ENCODE results near the gene ROR2.

ROR2 gene

GRCh38 chr9:91764661-91765060, 185.4 kb downstream of the ROR2 start:
- TF ChIP-seq TAF1 (IDR thresholded peaks at IDR 0.05; ENCODE audit: low read depth, low read length): no peak
- TF ChIP-seq POU2F2 (IDR thresholded peaks at IDR 0.05; ENCODE audit: low read depth, low read length): no peak
- no peak for TF ChIP-seq POLR2AphosphoS5 (IDR thresholded peaks at IDR 0.05; ENCODE audit: low read depth, low read length)
- no peak for TF ChIP-seq PAX5 (IDR thresholded peaks at IDR 0.05; ENCODE audit: insufficient read depth, low read length, severe bottlenecking)
- no peak for TF ChIP-seq POLR2A (IDR thresholded peaks at IDR 0.05; ENCODE audit: low read depth, low read length)
- no peak for DNase-seq (ENCODE audit: insufficient read length, low spot score)

GRCh38 chr9:91761362-91761761, 188.7 kb downstream of the ROR2 start:
- no peak for FAIRE-seq
- TF ChIP-seq TAF1 (IDR thresholded peaks at IDR 0.05; ENCODE audit: low read depth, low read length): no peak
- no peak for TF ChIP-seq POLR2A (IDR thresholded peaks at IDR 0.05; ENCODE audit: low read depth, low read length)
- TF ChIP-seq POLR2AphosphoS5 (IDR thresholded peaks at IDR 0.05; ENCODE audit: low read depth, low read length): no peak
- no peak for TF ChIP-seq SPI1 (IDR thresholded peaks at IDR 0.05; ENCODE audit: low read depth, low read length)
- TF ChIP-seq POU2F2 (IDR thresholded peaks at IDR 0.05; ENCODE audit: low read depth, low read length): no peak
- TF ChIP-seq PAX5 (IDR thresholded peaks at IDR 0.05; ENCODE audit: insufficient read depth, low read length, severe bottlenecking): no peak
- DNase-seq (ENCODE audit: insufficient read length, low spot score): no peak

More at GRCh38 chr9:91764661-91765060, 185.4 kb downstream of the ROR2 start:
- no peak for FAIRE-seq

DNA sequence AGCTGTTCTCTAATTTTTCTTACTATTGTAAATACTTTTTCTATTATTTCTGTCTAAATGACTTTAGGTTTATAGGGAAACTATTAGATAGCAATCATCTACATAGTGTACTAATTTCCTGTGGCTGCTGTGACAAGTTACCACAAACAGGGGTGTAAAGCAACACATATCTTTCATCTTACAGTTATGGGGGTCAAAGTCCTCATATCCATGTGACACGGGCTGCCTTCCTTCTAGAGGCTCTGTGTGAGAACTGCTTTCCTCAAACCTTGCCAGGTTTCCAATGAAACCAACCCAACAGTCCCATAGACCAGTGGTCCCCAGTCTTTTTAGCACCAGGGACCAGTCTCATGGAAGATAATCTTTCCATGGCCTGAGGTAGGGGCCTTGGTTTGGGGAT, 189.1 kb downstream of the ROR2 start:
- no peak for DNase-seq (ENCODE audit: insufficient read length, low spot score)
- FAIRE-seq: no peak
- no peak for TF ChIP-seq POU2F2 (IDR thresholded peaks at IDR 0.05; ENCODE audit: low read depth, low read length)
- no peak for TF ChIP-seq POLR2AphosphoS5 (IDR thresholded peaks at IDR 0.05; ENCODE audit: low read depth, low read length)

DNA sequence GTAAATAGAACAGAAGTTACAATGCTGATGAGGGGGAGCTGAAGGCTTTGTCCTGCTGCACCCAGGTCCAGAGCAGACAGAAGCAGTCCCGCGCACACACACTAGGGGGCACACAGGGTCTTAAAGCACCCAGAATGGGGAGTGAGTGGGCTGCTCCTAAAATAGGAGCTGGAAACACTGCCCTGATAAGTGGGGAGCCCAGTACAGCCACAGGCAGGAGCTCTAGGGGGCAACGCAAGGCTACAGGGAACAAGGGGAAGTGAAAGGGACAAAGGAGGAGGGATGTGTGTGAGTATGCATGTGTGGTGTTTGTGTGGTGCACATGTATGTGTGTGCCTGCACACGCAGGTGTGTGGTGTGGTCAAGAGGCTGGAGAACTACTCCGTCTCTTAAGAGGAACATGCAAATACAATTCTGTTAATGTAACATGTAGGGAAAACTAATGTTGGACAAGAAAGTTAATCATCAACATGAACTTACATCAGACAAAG, 191.5 kb downstream of the ROR2 start:
- DNase-seq (ENCODE audit: insufficient read length, low spot score): peak; percentile 35
- FAIRE-seq: peak; percentile 59
- TF ChIP-seq SPI1 (IDR thresholded peaks at IDR 0.05; ENCODE audit: low read depth, low read length) (peak; percentile 54), POLR2AphosphoS5 (IDR thresholded peaks at IDR 0.05; ENCODE audit: low read depth, low read length) (no peak), PAX5 (IDR thresholded peaks at IDR 0.05; ENCODE audit: insufficient read depth, low read length, severe bottlenecking) (no peak), POU2F2 (IDR thresholded peaks at IDR 0.05; ENCODE audit: low read depth, low read length) (0 out of 2 replicates have a peak, but pooled peaks have one; percentile 51)

DNA sequence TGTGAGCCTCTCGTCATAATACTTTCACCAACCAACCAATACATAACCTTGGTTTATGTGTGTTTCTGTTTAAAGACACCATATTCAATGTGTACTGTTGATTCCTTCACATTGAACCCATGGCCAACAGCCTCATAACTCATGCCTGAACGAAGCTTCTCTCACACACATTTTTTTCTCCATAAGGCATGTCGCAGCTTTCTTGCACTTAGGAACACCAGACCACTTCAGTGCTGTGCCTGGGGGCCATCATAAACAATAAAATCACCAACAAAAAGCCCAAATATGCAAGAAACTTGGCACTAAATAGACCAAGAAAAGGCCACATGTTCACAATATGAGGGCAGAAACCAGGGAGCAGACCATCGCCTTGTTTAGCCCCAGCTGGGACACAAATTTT, 192.2 kb downstream of the ROR2 start:
- no peak for TF ChIP-seq POLR2A (IDR thresholded peaks at IDR 0.05; ENCODE audit: low read depth, low read length)
- TF ChIP-seq SPI1 (IDR thresholded peaks at IDR 0.05; ENCODE audit: low read depth, low read length): no peak
- TF ChIP-seq POLR2AphosphoS5 (IDR thresholded peaks at IDR 0.05; ENCODE audit: low read depth, low read length): no peak
- no peak for TF ChIP-seq POU2F2 (IDR thresholded peaks at IDR 0.05; ENCODE audit: low read depth, low read length)
- DNase-seq (ENCODE audit: insufficient read length, low spot score): no peak
- no peak for FAIRE-seq

GRCh38 chr9:91756510-91756780, 193.6 kb downstream of the ROR2 start:
- DNase-seq (ENCODE audit: insufficient read length, low spot score) (no peak), FAIRE-seq (no peak)
- TF ChIP-seq POU2F2 (IDR thresholded peaks at IDR 0.05; ENCODE audit: low read depth, low read length) (no peak), TAF1 (IDR thresholded peaks at IDR 0.05; ENCODE audit: low read depth, low read length) (no peak), POLR2A (IDR thresholded peaks at IDR 0.05; ENCODE audit: low read depth, low read length) (no peak), PAX5 (IDR thresholded peaks at IDR 0.05; ENCODE audit: insufficient read depth, low read length, severe bottlenecking) (no peak), SPI1 (IDR thresholded peaks at IDR 0.05; ENCODE audit: low read depth, low read length) (no peak), POLR2AphosphoS5 (IDR thresholded peaks at IDR 0.05; ENCODE audit: low read depth, low read length) (no peak)

DNA sequence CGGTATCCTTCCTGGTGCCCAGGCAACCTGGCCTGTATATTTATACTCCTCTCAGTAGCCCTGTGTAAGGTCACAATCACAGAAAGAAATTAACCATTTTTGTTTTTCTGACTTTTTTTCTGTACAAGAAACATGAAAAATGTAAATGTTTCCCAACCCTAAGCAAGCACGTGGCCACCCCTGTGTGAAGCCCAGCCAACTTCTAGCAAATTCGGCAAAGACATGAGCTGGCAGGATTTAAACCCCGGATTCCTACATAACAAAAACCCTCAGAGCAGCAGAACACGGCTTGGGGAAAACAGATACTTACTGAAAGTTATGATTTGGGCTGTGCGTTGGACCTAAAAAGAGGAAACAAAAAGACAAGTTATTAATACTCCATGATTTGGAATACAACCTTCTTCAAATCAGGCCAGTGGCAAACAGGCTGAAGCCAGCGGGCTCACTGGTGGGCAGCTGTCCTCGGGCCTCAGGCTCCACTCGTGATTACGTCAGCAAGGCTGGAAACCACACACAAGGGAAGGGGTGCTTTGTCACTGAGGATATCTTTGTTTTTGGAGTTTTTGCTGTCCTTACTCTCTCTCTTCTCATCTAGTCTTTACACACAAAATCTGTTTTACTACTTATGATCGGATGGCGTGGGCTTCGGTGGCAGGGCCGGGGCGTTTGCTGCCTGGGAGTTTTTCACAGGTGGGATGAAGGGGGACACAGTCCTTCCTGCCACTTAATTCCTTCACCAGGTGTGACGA, 194.1 kb downstream of the ROR2 start:
- TF ChIP-seq POU2F2 (IDR thresholded peaks at IDR 0.05; ENCODE audit: low read depth, low read length) (no peak), TAF1 (IDR thresholded peaks at IDR 0.05; ENCODE audit: low read depth, low read length) (no peak)
- DNase-seq (ENCODE audit: insufficient read length, low spot score) (no peak), FAIRE-seq (no peak)

DNA sequence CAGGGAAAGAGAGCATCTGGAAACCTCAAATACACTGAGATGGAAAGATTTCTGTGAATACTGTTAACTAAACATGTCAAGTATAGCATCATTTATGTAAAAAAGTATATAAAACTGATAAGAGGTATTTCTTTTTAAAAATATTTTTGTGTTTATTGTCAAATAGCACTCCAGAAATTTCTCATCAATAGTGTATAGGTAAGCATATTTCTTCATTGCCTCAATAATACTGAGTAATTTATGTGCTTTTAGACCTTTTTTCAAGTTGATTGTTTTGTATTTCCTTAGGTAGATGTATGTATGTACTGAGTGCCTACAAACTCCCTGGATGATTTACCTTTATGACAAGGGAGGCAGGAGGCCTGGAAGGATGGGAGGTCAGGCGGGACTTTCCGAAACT, 196.3 kb downstream of the ROR2 start:
- TF ChIP-seq TAF1 (IDR thresholded peaks at IDR 0.05; ENCODE audit: low read depth, low read length): no peak
- no peak for TF ChIP-seq POU2F2 (IDR thresholded peaks at IDR 0.05; ENCODE audit: low read depth, low read length)
- TF ChIP-seq SPI1 (IDR thresholded peaks at IDR 0.05; ENCODE audit: low read depth, low read length): no peak
- no peak for TF ChIP-seq POLR2AphosphoS5 (IDR thresholded peaks at IDR 0.05; ENCODE audit: low read depth, low read length)
- no peak for TF ChIP-seq POLR2A (IDR thresholded peaks at IDR 0.05; ENCODE audit: low read depth, low read length)
- no peak for TF ChIP-seq PAX5 (IDR thresholded peaks at IDR 0.05; ENCODE audit: insufficient read depth, low read length, severe bottlenecking)
- FAIRE-seq (no peak), DNase-seq (ENCODE audit: insufficient read length, low spot score) (no peak)

- FAIRE-seq: no peak
- no peak for DNase-seq (ENCODE audit: insufficient read length, low spot score)
- TF ChIP-seq PAX5 (IDR thresholded peaks at IDR 0.05; ENCODE audit: insufficient read depth, low read length, severe bottlenecking): no peak
- TF ChIP-seq POLR2AphosphoS5 (IDR thresholded peaks at IDR 0.05; ENCODE audit: low read depth, low read length): no peak
- no peak for TF ChIP-seq SPI1 (IDR thresholded peaks at IDR 0.05; ENCODE audit: low read depth, low read length)
- no peak for TF ChIP-seq TAF1 (IDR thresholded peaks at IDR 0.05; ENCODE audit: low read depth, low read length)
- TF ChIP-seq POU2F2 (IDR thresholded peaks at IDR 0.05; ENCODE audit: low read depth, low read length): no peak
- no peak for TF ChIP-seq POLR2A (IDR thresholded peaks at IDR 0.05; ENCODE audit: low read depth, low read length)
These were observed 198.1 kb downstream of the ROR2 start for GRCh38 chr9:91751922-91752321.

GRCh38 chr9:91750343-91750742, 199.7 kb downstream of the ROR2 start:
- TF ChIP-seq SPI1 (IDR thresholded peaks at IDR 0.05; ENCODE audit: low read depth, low read length) (no peak), POLR2AphosphoS5 (IDR thresholded peaks at IDR 0.05; ENCODE audit: low read depth, low read length) (no peak), POU2F2 (IDR thresholded peaks at IDR 0.05; ENCODE audit: low read depth, low read length) (no peak), PAX5 (IDR thresholded peaks at IDR 0.05; ENCODE audit: insufficient read depth, low read length, severe bottlenecking) (no peak), TAF1 (IDR thresholded peaks at IDR 0.05; ENCODE audit: low read depth, low read length) (no peak), POLR2A (IDR thresholded peaks at IDR 0.05; ENCODE audit: low read depth, low read length) (no peak)
- DNase-seq (ENCODE audit: insufficient read length, low spot score): no peak
- FAIRE-seq: no peak
